Posterior vena cava (tissue), 2 donors: ENCODE data around the gene NOS1AP. TPM values are rescaled to one million over a fixed set of nuclear protein-coding genes. Genes with fewer than 3 reads are reported as not detected.
"Not testable (repeated sequence)": the region's sequence is repeated elsewhere in the genome, so short reads cannot be mapped to it uniquely, and the experiment has no call there.

ENCODE experiments used
- DNase-seq: peaks from one replicate; pipeline ENCODE4 v3.0.0-alpha.2; 2020; ENCODE audit warnings: low spot score
- intact Hi-C, 2 donors: fragments of 100-400 bp; cut with DNase I; formaldehyde crosslinking; loops; one replicate each; pipeline versions ENCODE4 v1.14.1 to v1.14.2; 2022 to 2023
- total RNA-seq, 2 donors: library from RNA; stranded (reverse); fragmentation: NEBNext Ultra II Directional; extraction: Animal tissue kit (Norgen Biotek cat#: 25700); gene quantifications; one replicate each; pipeline ENCODE4 v1.2.1, GENCODE V29; 2021
- donor health status: DM: yes; HTN: yes; CAD: no.
- donor health status: DM: yes; HTN: yes; CAD: no.

The NOS1AP gene
- total RNA-seq, 2 donors from 2014 or later: 3.7 to 5.0 TPM

DNA sequence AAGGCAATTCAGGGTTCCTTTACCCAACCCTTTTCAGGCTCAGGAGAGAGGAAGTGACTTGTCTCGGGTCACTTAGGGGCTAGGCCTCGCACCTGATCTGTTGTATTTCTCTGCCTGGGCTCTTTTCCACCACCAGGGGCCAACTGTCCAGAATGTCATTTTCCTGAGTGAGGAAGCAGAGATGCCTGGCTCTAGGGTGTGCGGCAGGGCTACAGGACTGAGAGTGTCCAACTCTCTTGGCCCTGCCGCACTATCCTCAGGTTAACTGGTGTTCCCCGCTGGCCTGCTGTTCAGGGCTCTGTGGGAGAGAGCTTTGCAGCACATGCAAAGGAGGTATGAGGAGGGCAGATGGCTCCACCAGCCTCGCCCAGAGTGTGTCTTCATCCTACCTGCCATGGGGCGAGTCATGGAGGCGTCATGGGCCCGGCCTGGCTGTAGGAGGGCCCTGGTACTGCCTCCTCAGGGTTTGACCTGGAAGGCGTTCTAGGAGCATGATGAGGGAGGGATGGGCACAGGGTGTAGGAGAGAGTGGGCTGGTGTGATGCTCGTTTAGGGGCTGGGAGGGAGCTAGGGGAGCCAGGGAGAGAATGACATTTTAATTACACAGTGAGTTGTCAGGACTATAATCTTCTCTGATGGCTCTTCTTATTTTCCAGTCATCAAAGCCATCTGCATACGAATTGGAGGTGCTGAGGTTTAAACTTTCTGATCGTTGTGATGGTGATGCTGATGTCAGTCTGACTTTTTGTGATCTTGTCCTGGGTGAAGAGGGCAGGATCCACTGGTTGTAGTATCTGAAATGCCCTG lies 128.3 kb downstream of the NOS1AP start:
- DNase-seq: no peak
- intact Hi-C loops: no loop called here

DNA sequence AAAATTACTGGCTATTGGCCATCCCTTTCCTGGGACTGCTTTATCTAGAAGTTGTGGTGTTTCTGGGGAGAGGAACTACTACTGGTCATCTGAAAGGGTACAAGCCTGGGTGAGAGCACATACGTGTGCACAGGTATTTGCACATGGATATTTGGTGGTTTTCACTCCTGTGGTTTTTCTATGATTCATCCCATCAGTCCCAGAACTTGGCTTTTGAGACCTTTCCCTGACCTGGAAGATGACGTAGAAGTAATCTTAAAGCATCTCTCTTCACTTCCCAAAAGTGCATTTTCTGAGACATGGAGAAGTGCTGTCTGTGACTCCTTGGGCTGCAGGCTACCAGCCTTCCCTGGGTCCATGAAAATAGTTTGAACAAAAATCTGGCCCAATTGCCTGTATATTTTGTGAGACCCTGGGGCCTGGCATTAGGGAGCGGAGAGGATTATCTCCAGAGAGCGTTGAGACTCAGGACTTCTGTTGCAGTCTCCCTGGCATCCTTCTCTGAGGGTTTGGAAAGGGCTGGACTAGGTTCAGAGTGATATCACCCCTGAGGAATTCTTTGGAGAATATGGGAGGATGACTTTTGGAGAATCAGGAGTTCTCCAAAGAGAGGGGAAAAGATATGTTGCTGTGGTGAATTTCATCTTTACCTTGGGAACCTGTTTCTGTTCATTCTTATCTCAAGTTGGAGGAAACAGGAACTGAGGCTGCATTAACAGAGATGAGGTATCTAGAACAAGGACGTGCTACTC lies 130.8 kb downstream of the NOS1AP start:
- DNase-seq: no peak
- intact Hi-C loops: no loop called here

DNA sequence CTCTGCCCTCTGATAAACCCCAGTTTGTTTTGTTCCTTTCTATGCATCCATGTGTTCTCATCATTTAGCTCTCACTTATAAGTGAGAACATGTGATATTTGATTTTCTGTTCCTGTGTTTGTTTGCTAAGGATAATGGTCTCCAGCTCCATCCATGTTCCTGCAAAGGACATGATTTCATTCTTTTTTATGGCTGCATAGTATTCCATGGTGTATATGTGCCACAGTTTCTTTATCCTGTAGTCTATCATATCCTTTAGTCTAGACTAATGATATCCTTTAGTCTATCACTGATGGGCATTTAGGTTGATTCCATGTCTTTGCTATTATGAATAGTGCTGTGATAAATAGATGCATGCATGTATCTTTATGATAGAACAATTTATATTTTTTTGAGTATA lies 131.6 kb downstream of the NOS1AP start:
- DNase-seq, intact Hi-C loops: not testable (repeated sequence)

DNA sequence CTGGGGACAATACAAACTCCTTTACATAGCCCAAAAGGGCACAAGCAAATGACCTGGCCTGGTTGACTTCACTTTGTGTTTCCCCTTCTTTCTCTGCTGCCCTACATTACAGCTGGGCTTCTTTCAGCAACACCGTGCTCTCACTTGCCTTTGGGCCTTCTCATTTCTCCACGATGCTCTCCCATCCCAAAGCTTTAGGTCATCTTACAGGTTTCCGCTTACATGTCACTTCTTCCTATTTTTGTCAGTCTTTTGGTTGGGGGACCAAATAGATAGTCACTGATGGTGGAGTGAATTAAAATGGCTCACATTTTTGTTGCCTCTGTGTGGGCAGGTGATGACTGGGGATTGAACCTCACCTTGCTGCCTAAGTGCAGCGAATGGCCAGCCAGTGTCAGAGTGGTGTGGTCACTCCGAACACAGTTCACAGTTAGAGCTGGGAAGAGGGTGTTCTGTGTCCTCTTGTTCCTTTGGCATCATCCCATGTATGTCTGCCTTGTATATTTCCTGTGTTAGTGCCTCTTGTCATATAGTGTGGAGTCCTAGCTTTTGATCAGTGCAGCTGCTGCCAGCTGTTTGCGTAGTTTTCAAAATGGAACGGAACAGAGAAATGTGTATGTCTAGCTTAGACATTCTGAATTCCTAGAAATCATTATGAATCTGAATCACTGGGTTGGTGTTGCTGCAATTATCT lies 134.8 kb downstream of the NOS1AP start:
- intact Hi-C loops: no loop called here

DNA sequence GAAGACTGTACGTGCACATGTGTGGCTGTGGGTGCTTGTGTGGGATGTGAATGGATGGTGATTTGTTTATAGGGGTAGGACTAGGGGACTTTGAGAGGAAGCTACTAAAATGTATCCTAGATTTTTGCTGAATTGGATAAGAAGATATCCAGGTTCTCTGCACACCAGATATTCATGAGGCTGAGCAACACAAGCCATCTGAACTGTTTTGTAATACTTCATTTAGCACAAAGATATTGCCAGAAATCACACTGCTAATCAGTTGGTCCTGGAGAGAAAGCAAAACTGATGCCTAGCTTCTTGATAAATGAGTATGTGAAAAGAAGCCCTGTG lies 135.3 kb downstream of the NOS1AP start:
- no peak for DNase-seq
- intact Hi-C loops: no loop called here

More for the DNA sequence above, 134.8 kb downstream of the NOS1AP start:
- DNase-seq: no peak

DNA sequence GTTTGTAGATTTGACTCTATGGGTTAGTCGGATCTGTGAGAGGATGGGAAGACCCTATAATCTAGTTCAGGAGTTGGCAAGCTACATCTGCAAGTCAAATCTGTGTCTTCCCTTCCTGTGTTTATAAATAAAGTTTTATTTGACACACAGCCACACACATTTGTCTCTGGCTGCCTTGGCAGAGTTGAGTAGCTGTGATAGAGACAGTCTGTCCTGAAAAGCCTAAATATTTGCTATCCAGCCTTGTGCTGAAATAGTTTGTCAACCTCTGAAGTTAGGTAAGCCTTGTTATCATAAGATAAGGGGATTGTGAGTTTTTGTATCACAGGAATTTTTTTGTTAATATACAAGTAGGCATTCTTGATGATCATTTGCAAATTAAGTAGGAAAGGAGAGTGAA lies 136.8 kb downstream of the NOS1AP start:
- intact Hi-C loops: no loop called here
- DNase-seq: no peak

DNA sequence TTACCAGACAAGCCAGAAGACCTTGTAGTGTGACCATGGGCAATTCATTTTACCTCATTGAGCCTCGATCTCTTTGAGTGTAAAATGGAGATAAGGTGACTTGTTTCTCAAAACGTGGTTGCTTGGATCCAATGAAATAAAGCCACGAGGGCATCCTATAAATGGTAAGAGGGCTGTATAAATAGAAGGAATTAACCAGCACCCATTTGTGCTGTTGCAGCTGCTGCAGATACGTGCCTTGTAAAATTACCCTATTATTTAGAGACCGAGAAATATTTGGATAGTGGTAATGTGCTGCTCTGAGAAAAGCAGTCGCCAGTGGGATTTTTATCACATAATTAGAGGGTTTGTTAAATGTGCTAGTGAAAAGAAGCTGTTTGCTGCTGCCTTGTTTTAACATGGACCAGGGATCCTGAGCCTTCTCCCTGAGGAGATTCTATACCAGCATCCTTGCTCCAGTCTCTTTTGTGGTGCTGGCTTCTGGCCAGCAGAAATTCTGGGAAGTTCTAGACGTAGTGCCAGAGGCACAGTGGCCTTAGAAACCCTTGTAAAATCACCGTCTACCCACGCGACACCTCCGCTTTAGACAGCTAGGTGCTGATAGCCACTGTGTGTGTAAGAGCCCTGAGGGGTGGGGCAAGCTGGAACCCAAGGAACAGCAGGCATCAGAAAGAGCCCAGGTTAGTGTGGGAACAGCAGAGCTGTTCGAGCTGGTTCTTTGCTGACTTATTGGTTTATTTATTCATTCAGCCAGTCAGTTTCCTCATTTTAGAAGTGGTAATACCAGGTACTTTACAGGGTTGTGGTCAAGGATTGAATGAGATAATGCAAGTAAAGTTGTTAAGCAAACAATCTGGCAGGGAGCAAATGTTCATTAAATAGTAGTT lies 137.5 kb downstream of the NOS1AP start:
- no peak for DNase-seq
- intact Hi-C loops: no loop called here

DNA sequence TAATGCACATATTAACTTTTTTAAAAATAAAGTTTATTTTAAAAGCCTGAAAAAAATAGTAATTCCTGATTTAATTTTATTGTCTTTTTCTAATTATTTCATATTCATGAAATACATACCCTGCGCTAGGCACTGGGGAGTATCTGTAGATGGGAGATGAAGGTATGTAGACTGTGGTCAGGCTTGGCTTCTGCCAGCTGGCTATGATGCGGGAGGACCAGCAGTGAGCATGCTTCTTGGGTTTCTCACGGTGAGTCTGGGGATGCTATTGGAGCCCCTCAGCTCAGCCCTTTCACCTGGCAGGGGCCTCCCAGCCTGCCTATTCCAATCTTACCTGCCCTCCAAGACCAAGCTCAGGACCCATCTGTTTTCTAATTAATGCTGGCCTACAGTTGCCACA lies 138.4 kb downstream of the NOS1AP start:
- intact Hi-C loops: no loop called here

DNA sequence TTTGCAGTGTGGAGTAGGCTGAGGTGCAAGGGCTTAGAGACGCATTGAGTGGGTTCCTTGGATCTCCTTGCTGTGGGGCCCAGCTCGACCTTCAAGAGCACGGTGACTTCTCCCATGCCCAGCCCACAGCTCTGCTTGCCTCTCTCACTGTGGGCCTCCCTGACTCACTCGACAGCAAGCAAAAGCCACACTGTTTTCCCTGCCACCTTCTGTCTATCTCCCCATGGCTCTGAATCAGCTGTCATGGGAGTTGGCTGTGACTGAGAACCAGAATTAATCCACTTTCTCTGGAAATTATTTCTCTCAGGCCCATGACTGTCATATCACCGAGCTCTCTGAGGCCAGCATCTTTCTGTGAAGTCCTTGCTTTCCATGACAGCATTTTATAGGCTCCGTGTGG lies 140.7 kb downstream of the NOS1AP start:
- intact Hi-C loops: no loop called here

More for the DNA sequence above, 138.4 kb downstream of the NOS1AP start:
- no peak for DNase-seq

DNA sequence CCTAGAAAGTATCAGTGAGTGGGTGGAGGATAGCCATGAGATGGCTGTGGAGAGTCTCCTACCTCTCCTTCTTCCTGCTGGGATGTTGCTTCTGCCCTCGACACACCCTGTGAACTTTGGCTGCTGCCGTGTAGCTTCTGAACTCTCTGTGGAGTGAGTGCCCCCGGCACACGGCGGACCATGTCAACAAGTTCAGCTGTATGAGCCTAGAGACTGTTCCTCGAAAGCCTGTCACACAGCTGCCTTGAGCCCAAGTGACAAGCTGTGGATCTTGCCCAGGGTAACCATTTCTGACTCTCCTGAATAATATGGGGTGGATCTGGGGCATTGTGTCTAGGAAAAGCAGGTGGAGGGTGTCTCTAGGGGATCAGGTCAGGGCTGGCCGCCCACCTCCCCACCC lies 143.2 kb downstream of the NOS1AP start:
- intact Hi-C loops: no loop called here
- DNase-seq: no peak

More for the DNA sequence above, 140.7 kb downstream of the NOS1AP start:
- no peak for DNase-seq

DNA sequence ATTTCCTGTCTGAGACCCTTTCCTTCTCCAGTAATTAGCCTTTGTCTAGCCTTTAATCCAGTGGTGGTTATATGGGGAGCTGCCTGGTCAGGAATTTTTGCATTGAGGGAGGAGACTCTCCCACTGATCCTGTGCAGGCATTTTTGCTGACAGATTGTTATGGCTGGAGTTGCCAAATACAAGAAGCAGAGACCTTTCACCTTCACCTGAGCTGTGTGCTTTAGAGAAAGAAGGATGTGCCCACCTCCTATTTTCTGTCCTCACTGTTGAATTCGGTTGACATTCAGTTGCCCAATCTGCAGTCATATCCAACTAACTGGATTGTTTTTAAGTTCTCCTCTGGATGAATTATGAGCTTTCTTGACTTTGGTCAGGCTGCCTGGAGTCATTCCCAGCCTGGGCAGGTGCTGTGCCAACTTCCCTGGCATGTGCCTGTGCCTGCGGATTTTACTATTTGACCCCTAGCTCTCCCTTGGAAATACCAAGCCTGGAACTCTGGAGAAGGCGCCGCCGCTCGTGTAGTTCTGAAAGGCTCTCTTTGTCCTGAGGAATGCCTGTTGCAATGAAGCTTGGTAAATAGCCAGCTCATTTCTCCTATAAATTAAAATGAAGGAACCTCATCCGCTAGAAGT lies 143.9 kb downstream of the NOS1AP start:
- intact Hi-C loops: no loop called here
- DNase-seq: no peak

DNA sequence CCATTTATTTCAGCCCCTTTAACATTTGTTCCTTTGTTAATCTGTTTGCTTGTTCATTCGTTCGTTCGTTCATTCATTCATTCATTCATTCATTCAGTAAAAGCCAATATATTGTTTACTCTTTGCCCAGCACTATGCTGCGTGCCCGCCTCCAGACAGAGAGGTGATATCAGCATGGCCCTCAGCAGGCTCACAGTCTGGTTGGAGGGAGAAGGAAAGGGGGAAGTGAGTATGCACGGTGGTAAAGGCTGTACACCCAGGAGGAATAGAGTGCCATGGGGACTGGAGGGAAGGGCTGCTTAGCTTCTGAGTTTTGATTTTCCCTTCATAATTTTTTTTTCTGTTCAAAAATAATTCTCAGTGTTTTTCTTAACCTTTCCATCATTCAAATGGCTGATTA lies 144.7 kb downstream of the NOS1AP start:
- no peak for DNase-seq
- intact Hi-C loops: no loop called here

DNA sequence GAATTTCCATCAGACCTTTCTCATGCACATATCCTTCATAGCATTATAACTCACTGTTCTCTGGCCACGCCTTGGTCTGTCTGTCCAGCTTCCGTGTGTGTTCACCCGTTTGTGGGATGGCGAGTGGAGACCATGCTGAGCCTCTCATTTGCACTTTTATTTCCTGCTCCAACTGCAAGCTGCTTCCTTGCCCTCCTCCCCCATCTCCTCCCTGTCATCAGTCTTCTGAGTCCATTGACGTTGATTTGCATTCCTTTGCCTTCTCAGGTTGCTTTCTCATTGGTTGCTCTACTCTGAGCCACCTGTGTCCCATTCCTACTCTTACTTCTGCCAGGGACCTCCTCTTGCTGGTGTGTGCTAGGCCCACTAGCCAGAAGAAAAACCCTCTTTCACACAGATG lies 146.4 kb downstream of the NOS1AP start:
- DNase-seq: no peak
- intact Hi-C loops: no loop called here

DNA sequence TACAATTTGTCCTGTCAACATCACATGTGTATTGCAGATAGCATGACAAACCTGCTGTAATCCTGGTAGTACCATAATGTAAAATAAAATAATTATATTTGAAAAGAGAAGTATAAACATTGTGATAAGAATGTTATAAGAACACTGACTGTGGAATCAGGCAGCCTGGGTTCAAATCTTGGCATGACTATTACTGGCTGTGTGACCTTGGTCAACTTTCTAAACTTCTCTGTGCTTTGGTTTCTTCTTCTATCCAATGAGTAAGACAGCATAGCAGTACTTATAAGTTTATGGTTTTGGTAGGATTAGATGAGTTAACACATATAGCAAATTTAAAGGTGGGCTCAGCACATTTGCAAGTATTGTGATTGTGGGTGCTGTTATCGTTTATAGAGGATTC lies 147.1 kb downstream of the NOS1AP start:
- intact Hi-C loops: no loop called here

DNA sequence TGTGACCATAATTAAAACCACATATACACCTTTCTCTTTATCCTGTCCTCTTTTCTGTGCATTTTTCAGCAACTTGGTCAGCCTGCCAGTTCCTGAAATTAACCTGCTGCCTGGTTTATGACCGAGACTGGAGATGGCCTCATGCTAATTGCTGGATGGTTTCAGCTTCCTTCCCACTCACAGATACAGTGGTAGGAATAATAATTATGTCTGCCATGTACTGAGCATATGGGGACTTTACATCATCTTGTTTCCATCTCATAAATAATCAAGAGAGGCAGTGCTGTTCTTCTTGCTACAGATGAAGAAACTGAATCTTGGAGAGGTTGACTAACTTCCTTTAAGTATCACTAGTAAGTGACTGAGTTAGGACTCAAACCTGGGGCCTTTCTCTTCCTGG lies 148.2 kb downstream of the NOS1AP start:
- intact Hi-C loops: no loop called here
- DNase-seq: no peak

More for the DNA sequence above, 147.1 kb downstream of the NOS1AP start:
- no peak for DNase-seq

DNA sequence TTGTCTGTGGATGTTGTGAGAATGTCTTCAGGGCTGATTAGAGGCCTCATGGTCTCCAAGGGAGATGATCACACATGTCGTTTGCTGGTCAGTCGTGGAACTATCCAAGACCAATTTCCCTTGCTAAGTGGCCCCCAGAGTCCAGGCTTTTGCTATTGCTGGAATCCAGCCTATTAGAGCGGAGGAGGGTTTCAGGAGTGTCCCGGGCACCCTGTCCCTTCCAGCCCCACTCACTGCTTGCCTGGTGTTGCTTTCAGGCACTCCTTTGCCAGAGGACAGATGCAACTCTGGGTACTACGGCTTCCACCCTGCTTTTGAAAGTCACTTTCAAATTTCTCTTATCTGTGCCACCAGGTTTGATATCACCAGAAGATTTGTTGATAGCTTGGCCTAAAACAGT lies 149.1 kb downstream of the NOS1AP start:
- DNase-seq: no peak
- intact Hi-C loops: no loop called here

DNA sequence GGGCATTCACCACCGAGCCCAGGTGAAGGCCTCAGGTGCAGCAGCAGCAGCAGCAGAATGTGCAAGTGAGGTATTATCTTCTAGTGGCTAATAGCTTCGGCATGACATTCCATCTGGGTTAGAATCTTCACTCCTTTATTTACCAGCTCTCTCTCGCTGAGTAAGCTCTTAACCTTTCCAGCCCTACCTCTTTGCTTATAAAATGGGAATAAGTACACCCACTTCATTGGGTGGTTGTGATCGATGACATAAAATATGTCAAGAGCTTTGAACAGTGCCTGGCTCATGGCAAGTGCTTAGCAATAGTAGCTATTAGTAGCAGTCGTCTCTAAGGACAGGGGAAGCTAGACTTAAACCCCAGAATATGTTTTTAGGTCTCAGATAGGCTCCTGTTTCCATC lies 149.5 kb downstream of the NOS1AP start:
- intact Hi-C loops: no loop called here
- DNase-seq: no peak

DNA sequence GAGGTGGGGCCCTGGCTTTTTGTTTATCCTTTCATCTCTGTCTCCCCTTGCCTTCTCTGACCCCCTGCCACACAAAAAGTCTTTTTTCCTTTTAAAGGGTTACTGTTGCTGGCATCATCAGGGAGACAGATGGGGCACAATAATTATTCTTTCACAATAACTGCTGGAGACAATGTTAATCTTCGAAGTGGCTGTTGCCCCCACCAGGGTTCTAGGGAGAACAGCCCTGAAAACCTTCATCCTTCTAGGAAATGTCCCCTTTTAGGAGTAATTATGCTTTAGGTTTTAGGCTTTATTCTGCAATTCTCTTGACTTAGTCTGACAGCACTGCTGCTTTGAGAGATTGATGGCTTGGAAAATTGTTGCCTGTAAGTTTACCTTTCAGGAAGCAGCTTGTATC lies 150.0 kb downstream of the NOS1AP start:
- intact Hi-C loops: no loop called here
- DNase-seq: no peak

DNA sequence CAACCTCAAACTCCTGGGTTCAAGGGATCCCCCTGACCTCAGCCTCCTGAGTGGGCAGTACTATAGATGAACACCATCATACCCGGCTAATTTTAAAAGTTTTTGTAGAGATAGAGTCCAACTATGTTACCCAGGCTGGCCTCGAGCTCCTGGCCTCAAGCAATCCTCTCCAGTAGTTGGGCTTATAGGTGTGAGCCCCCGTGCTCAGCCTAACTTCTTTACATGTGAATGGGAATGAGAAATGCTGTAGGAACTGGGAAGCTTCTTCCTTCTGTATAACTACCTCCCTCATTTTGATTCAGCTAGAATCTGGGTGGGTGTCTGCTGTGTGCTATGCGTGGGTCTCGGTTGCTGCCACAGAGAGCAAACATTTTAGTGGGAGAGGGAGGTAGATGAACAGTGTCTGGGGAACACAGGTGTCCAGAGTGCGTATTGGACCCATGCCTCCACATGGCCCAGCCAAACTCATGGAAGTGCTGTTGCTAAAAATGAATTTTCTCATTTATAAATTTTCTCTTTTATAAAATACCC lies 150.6 kb downstream of the NOS1AP start:
- intact Hi-C loops: no loop called here
- DNase-seq: no peak
